GM12878 (cell line): ENCODE measurements around the gene DENND1B. TPM values are rescaled to one million over a fixed set of nuclear protein-coding genes. Genes with fewer than 3 reads are reported as not detected.

Experiments used
- ATAC-seq: fragments of 200-7000 bp; cut with Tn5 transposase; 3 replicates; pipeline ENCODE4 v1.9.1; 2020; ENCODE audit warnings: mild to moderate bottlenecking, moderate library complexity
- BruUV-seq: library from RNA; stranded (reverse); fragments of 400-500 nt; replicated peaks from 2 replicates; lab custom pipeline; 2021; lab: Mats Ljungman, UMichigan
- CTCF ChIA-PET: fragments of 300-600 bp; sonication (Branson Sonifier 250); formaldehyde crosslinking; extraction: SDS; loops from one replicate; lab custom pipeline; 2021; ENCODE audit warnings: inconsistent platforms; lab: Yijun Ruan, JAX
- POLR2A ChIA-PET: fragments of 350-600 bp; formaldehyde crosslinking; extraction: SDS; loops from one replicate; lab custom pipeline; 2021; ENCODE audit warnings: inconsistent platforms; lab: Charles Lee
- RAD21 ChIA-PET: fragments of 300-600 bp; sonication (Branson Sonifier 250); formaldehyde crosslinking; loops from one replicate; lab custom pipeline; 2023; ENCODE audit warnings: antibody characterized with exemption; ENCODE audit not compliant: unreplicated experiment; lab: Charles Lee
- SMC1A ChIA-PET: fragments of 300-600 bp; sonication (Branson Sonifier 250); formaldehyde crosslinking; loops from one replicate; lab custom pipeline; 2023; ENCODE audit not compliant: unreplicated experiment, uncharacterized antibody; lab: Charles Lee
- DNase-seq: peaks from one replicate; pipeline ENCODE4 v3.0.0-alpha.2; 2011; ENCODE audit warnings: low read depth, low spot score
- FAIRE-seq: peaks from 3 replicates; lab custom pipeline; 2011; peaks lifted over from hg19 to GRCh38; lab: Jason Lieb, UNC
- H2AFZ ChIP-seq: 2 replicates; pipeline ENCODE4 v1.6.0; 2011; ENCODE audit warnings: low read depth, low read length, control low read depth; ENCODE audit not compliant: control insufficient read depth
- H3K27ac ChIP-seq: 2 replicates; pipeline ENCODE4 v1.5.1; 2011; ENCODE audit warnings: control low read depth; ENCODE audit not compliant: control insufficient read depth, insufficient read depth
- H3K27me3 ChIP-seq, 2 experiments: replicated peaks in 1 of 2; 2 replicates each; pipeline versions ENCODE4 v1.6.0 to v1.6.1; 2011; ENCODE audit warnings: low read length in 1 of 2; ENCODE audit not compliant: control insufficient read depth in 2 of 2, insufficient read depth in 2 of 2
- H3K36me3 ChIP-seq, 2 experiments: 2 replicates each; pipeline ENCODE4 v1.5.1; 2011; ENCODE audit warnings: low read length in 1 of 2; ENCODE audit not compliant: control insufficient read depth in 2 of 2, insufficient read depth in 2 of 2
- H3K4me1 ChIP-seq: 2 replicates; pipeline ENCODE4 v1.6.1; 2011; ENCODE audit warnings: mild to moderate bottlenecking, low read length, moderate library complexity, mixed read lengths; ENCODE audit not compliant: control insufficient read depth, insufficient read depth
- H3K4me2 ChIP-seq: 2 replicates; pipeline ENCODE4 v1.6.0; 2011; ENCODE audit warnings: control low read depth; ENCODE audit not compliant: control insufficient read depth, insufficient read depth
- H3K4me3 ChIP-seq: fragments of 200-600 bp; sonication (generic); 2 replicates; pipeline ENCODE4 v1.5.1; 2016
- H3K79me2 ChIP-seq: 2 replicates; pipeline ENCODE4 v1.6.0; 2011; ENCODE audit warnings: low read length; ENCODE audit not compliant: control insufficient read depth, insufficient read depth
- H3K9ac ChIP-seq: 2 replicates; pipeline ENCODE4 v1.8.0; 2011; ENCODE audit warnings: low read length, control low read depth, mixed read lengths; ENCODE audit not compliant: control insufficient read depth, insufficient read depth
- H3K9me3 ChIP-seq: replicated peaks from 3 replicates; pipeline ENCODE4 v1.5.1; 2011; ENCODE audit warnings: mild to moderate bottlenecking, low read length; ENCODE audit not compliant: control insufficient read depth, insufficient read depth
- H4K20me1 ChIP-seq: 2 replicates; pipeline ENCODE4 v1.6.0; 2011; ENCODE audit not compliant: control insufficient read depth, insufficient read depth
- BCL11A ChIP-seq: IDR thresholded peaks from 2 replicates; pipeline ENCODE4 v1.6.1; 2011; ENCODE audit warnings: low read depth, low read length
- CBX5 ChIP-seq: sonication (generic); IDR thresholded peaks from 2 replicates; pipeline ENCODE4 v1.6.1; 2016; ENCODE audit warnings: low read depth, moderate library complexity, mild to moderate bottlenecking, inconsistent platforms
- HDAC2 ChIP-seq: fragments of 200-600 bp; sonication (generic); IDR thresholded peaks from 2 replicates; pipeline ENCODE4 v1.6.1; 2017
- IKZF1 ChIP-seq: fragments of 450-650 bp; conservative IDR thresholded peaks from 2 replicates; pipeline ENCODE4 v1.6.1; 2017; ENCODE audit warnings: antibody characterized with exemption, mild to moderate bottlenecking
- MEF2A ChIP-seq: IDR thresholded peaks from 2 replicates; pipeline ENCODE4 v1.6.1; 2011; ENCODE audit warnings: low read depth, mild to moderate bottlenecking, low read length, moderate library complexity; ENCODE audit not compliant: insufficient read depth
- PAX8 ChIP-seq: fragments of 450-650 bp; IDR thresholded peaks from 2 replicates; pipeline ENCODE4 v1.6.1; 2017; ENCODE audit warnings: mild to moderate bottlenecking, moderate library complexity
- PBX3 ChIP-seq: IDR thresholded peaks from 2 replicates; pipeline ENCODE4 v1.6.1; 2011; ENCODE audit warnings: mild to moderate bottlenecking, low read depth, low read length, moderate library complexity; ENCODE audit not compliant: insufficient replicate concordance
- SMAD1 ChIP-seq: fragments of 450-650 bp; IDR thresholded peaks from 2 replicates; pipeline ENCODE4 v1.6.1; 2018; ENCODE audit warnings: mild to moderate bottlenecking, low read depth; ENCODE audit not compliant: partially characterized antibody
- ZNF592 ChIP-seq: fragments of 450-650 bp; IDR thresholded peaks from 2 replicates; pipeline ENCODE4 v1.6.1; 2017; ENCODE audit warnings: mild to moderate bottlenecking, moderate library complexity
- ZSCAN29 ChIP-seq: fragments of 450-650 bp; IDR thresholded peaks from 2 replicates; pipeline ENCODE4 v1.6.1; 2017; ENCODE audit warnings: mild to moderate bottlenecking, moderate library complexity
- WGBS: methylation state at CpG from one replicate; pipeline ENCODE4 v1.1.6; 2016; ENCODE audit warnings: low lambda C conversion rate; ENCODE audit not compliant: insufficient replicate concordance, insufficient coverage; ENCODE audit errors: missing lambda C conversion rate; 5-methylcytosine and 5-hydroxymethylcytosine counted together
- in situ Hi-C: fragments of 300-500 bp; cut with MboI; formaldehyde crosslinking; loops from 9 replicates; pipeline ENCODE4 v1.14.3; 2018; ENCODE audit warnings: mixed read lengths
- intact Hi-C: fragments of 100-400 bp; cut with micrococcal nuclease; formaldehyde crosslinking; loops from one replicate; pipeline ENCODE4 v1.14.2; 2022; ENCODE audit not compliant: unreplicated experiment
- polyA plus RNA-seq, 11 experiments: library from polyadenylated mRNA; depleted of rRNA in 4 of 11; unstranded in 6 of 11; stranded (reverse) in 5 of 11; fragments of >200 nt; fragmentation: Nextera tagmentation in 4 of 11; fragmentation: Illumina TruSeq in 1 of 11; extraction: Ambion mirVana in 4 of 11; extraction: Trizol in 1 of 11; gene quantifications; 1 replicate in 1 of 11; 2 replicates in 10 of 11; pipeline versions ENCODE4 v1.2.1 to v1.2.3, GENCODE V29; 2011 to 2016; ENCODE audit warnings: inconsistent platforms in 2 of 11, missing spikeins in 2 of 11, low read depth in 1 of 11
- total RNA-seq, 4 experiments: library from RNA; depleted of rRNA in 3 of 4; stranded (reverse); fragments of >200 nt in 3 of 4; fragmentation: Illumina TruSeq in 1 of 4; extraction: Trizol in 1 of 4; gene quantifications; 2 replicates each; pipeline versions ENCODE4 v1.2.1 to v1.2.3, GENCODE V29; 2013 to 2021
- TF ChIP-seq, protein P1 (sequence below): fragments of 450-650 bp; IDR thresholded peaks from 2 replicates; pipeline ENCODE4 v1.6.1; 2017; ENCODE audit warnings: mild to moderate bottlenecking, low read depth, inconsistent platforms; ENCODE audit not compliant: poor library complexity, severe bottlenecking
- TF ChIP-seq, protein P2 (sequence below): IDR thresholded peaks from 2 replicates; pipeline ENCODE4 v1.6.1; 2012; ENCODE audit warnings: low read depth, low read length, improper control_type of control experiment

DENND1B gene
- total and polyA plus RNA-seq, 10 of the 15 experiments (the other 5 are each of a cell fraction or from before 2014, with no cell fraction given) = 1.7 to 10.7 (median 8.0) TPM

DNA sequence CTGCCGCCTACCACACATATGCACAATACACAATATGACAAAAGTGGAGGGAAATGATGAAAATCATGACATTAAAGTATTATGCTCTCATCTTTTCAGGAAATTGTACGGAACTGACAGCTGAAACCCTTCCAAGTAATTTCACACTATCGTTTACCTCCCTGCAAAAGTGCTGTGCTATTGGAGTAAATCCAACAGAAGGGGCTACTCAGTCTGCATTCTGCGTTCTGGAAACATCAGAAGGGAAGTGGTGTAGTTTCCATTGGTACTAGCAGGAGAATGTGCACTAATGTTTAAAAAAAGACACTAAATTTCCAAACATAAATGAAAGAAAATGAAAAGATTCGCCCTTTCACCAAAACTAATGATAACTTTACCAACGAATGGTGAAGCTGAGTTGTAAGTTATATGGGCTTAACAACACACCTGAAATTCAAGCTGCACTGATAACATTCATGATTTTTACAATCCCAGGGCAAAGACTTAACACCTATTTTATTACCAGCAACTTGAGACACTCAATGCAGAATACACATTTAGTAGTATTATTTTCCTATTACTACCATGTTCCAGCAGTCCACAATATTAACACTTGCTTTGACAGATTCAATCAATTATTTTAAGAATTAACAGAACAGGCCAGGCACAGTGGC is 3.2 kb downstream of the DENND1B start (continued):
- TF ChIP-seq, protein P1, sequence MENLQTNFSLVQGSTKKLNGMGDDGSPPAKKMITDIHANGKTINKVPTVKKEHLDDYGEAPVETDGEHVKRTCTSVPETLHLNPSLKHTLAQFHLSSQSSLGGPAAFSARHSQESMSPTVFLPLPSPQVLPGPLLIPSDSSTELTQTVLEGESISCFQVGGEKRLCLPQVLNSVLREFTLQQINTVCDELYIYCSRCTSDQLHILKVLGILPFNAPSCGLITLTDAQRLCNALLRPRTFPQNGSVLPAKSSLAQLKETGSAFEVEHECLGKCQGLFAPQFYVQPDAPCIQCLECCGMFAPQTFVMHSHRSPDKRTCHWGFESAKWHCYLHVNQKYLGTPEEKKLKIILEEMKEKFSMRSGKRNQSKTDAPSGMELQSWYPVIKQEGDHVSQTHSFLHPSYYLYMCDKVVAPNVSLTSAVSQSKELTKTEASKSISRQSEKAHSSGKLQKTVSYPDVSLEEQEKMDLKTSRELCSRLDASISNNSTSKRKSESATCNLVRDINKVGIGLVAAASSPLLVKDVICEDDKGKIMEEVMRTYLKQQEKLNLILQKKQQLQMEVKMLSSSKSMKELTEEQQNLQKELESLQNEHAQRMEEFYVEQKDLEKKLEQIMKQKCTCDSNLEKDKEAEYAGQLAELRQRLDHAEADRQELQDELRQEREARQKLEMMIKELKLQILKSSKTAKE = no peak
- TF ChIP-seq ZSCAN29 (no peak), MEF2A (no peak), PBX3 (no peak)
- TF ChIP-seq, protein P2, sequence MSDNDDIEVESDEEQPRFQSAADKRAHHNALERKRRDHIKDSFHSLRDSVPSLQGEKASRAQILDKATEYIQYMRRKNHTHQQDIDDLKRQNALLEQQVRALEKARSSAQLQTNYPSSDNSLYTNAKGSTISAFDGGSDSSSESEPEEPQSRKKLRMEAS = no peak

GRCh38 chr1:197771386-197771785 is 3.9 kb downstream of the DENND1B start:
- Histone ChIP-seq H4K20me1 (no peaks in the 10 kb centered on the region), H3K4me1 (peaks cover 15% of the 10 kb centered on the region), H3K36me3 (no peaks in the 10 kb centered on the region), H3K9me3 (no peaks in the 10 kb centered on the region), H3K9ac (no peak overlapping the region), H3K79me2 (no peaks in the 10 kb centered on the region; the same call in none of the 2 replicates), H3K4me2 (no peak overlapping the region), H3K4me3 (no peak overlapping the region), H3K27ac (no peak overlapping the region), H2AFZ (no peak overlapping the region), H3K27me3 (no peaks in the 10 kb centered on the region; a peak in 1 of 4 replicates)
- SMC1A ChIA-PET = no interaction called here
- FAIRE-seq = no peak
- intact Hi-C loops = no loop called here
- DNase-seq = no peak
- POLR2A ChIA-PET = interaction anchor here (0.9 kb wide), 1 partner anchor 9 kb away, joined by 4 read pairs; no protein-coding TSS in a partner anchor
- in situ Hi-C loops = no loop called here
- WGBS = 64% methylated on average over 2 of the region's 2 CpGs
- RAD21 ChIA-PET = no interaction called here
- TSS peak; percentile 51 for BruUV-seq
- no peak for ATAC-seq
- CTCF ChIA-PET = interaction anchor here (0.8 to 1.5 kb wide), 2 partner anchors 11 to 34 kb away, joined by 5 to 7 read pairs; no protein-coding TSS in a partner anchor
- no peak for TF ChIP-seq BCL11A
- no peak for TF ChIP-seq IKZF1
- no peak for TF ChIP-seq PAX8
- TF ChIP-seq ZNF592 = no peak
- no peak for TF ChIP-seq SMAD1
- TF ChIP-seq CBX5 = no peak
- no peak for TF ChIP-seq HDAC2
